Stimulated activated effector memory CD8-positive, alpha-beta T cell treated with anti-CD3 and anti-CD28 coated beads, Interleukin-12 subunit alpha, Interleukin-12 subunit beta, amount 100 ng/mL, for 72 hours (primary cell): ENCODE results near the gene FNIP2.
"Not testable (repeated sequence)": the region's sequence is repeated elsewhere in the genome, so short reads cannot be mapped to it uniquely, and the experiment has no call there.

ENCODE experiments used
- ATAC-seq: fragments of 150-1000 bp; cut with Tn5 transposase; 2 replicates; pipeline ENCODE4 v1.10.0; 2021
- DNase-seq, 2 donors: peaks; one replicate each; pipeline ENCODE4 v3.0.0; 2021 to 2022; ENCODE audit warnings: low spot score in 2 of 2
- H3K27ac Mint-ChIP-seq: one replicate; pipeline ENCODE4 v1.8.0; 2022; ENCODE audit warnings: mild to moderate bottlenecking, mixed read lengths
- H3K36me3 Mint-ChIP-seq: one replicate; pipeline ENCODE4 v1.8.0; 2022; ENCODE audit warnings: mild to moderate bottlenecking, mixed read lengths
- H3K4me1 Mint-ChIP-seq: one replicate; pipeline ENCODE4 v1.8.0; 2022; ENCODE audit warnings: mixed read lengths
- H3K4me3 Mint-ChIP-seq: one replicate; pipeline ENCODE4 v1.8.0; 2022; ENCODE audit warnings: mild to moderate bottlenecking, mixed read lengths
- H3K9me3 Mint-ChIP-seq: one replicate; pipeline ENCODE4 v1.8.0; 2022; ENCODE audit warnings: mixed read lengths

FNIP2 gene

GRCh38 chr4:158934996-158935669, 166.3 kb downstream of the FNIP2 start:
- peaks cover 6% of the 10 kb centered on the region for H3K4me1 Mint-ChIP-seq
- no peak overlapping the region for H3K27ac Mint-ChIP-seq
- H3K4me3 Mint-ChIP-seq, result no peak overlapping the region
- ATAC-seq, result no peak
- no peaks in the 10 kb centered on the region for H3K9me3 Mint-ChIP-seq
- no peaks in the 10 kb centered on the region for H3K36me3 Mint-ChIP-seq
- DNase-seq, result peak in 1 of 2 donors; percentile 13

- no peaks in the 10 kb centered on the region for H3K9me3 Mint-ChIP-seq
- no peak overlapping the region for H3K4me3 Mint-ChIP-seq
- no peak overlapping the region for H3K27ac Mint-ChIP-seq
- DNase-seq (no peak), ATAC-seq (no peak)
- no peaks in the 10 kb centered on the region for H3K4me1 Mint-ChIP-seq
- H3K36me3 Mint-ChIP-seq, result no peaks in the 10 kb centered on the region
Measured at GRCh38 chr4:158936238-158936637, 167.4 kb downstream of the FNIP2 start.

- Mint-ChIP-seq H3K36me3 (no peaks in the 10 kb centered on the region), H3K4me1 (no peaks in the 10 kb centered on the region), H3K4me3 (no peak overlapping the region), H3K27ac (no peak overlapping the region), H3K9me3 (no peaks in the 10 kb centered on the region)
- no peak for ATAC-seq
- DNase-seq, result no peak
Measured at GRCh38 chr4:158938220-158939044, 169.6 kb downstream of the FNIP2 start.

GRCh38 chr4:158940271-158940670, 171.4 kb downstream of the FNIP2 start:
- no peaks in the 10 kb centered on the region for H3K36me3 Mint-ChIP-seq
- no peak overlapping the region for H3K27ac Mint-ChIP-seq
- H3K9me3 Mint-ChIP-seq, result no peaks in the 10 kb centered on the region
- ATAC-seq, result no peak
- peaks cover 5% of the 10 kb centered on the region for H3K4me1 Mint-ChIP-seq
- no peak for DNase-seq
- H3K4me3 Mint-ChIP-seq, result no peak overlapping the region

GRCh38 chr4:158941321-158941720, 172.5 kb downstream of the FNIP2 start:
- no peak overlapping the region for H3K4me3 Mint-ChIP-seq
- no peak overlapping the region for H3K27ac Mint-ChIP-seq
- H3K36me3 Mint-ChIP-seq, result no peaks in the 10 kb centered on the region

GRCh38 chr4:158941895-158942294, 173.1 kb downstream of the FNIP2 start:
- Mint-ChIP-seq H3K27ac (no peak overlapping the region), H3K4me3 (no peak overlapping the region), H3K36me3 (no peaks in the 10 kb centered on the region), H3K4me1 (peaks cover 11% of the 10 kb centered on the region), H3K9me3 (no peaks in the 10 kb centered on the region)
- ATAC-seq (no peak), DNase-seq (no peak)

More at GRCh38 chr4:158941321-158941720, 172.5 kb downstream of the FNIP2 start:
- Mint-ChIP-seq H3K9me3 (no peaks in the 10 kb centered on the region), H3K4me1 (peaks cover 7% of the 10 kb centered on the region)
- ATAC-seq, result no peak
- DNase-seq, result no peak

- Mint-ChIP-seq H3K4me3 (no peak overlapping the region), H3K4me1 (peaks cover 22% of the 10 kb centered on the region), H3K9me3 (no peaks in the 10 kb centered on the region), H3K27ac (no peak overlapping the region), H3K36me3 (no peaks in the 10 kb centered on the region)
- no peak for DNase-seq
- ATAC-seq, result no peak
Measured at GRCh38 chr4:158945529-158946108, 176.8 kb downstream of the FNIP2 start.

- Mint-ChIP-seq H3K4me1 (peaks cover 22% of the 10 kb centered on the region), H3K36me3 (no peaks in the 10 kb centered on the region), H3K27ac (no peak overlapping the region), H3K4me3 (no peak overlapping the region), H3K9me3 (peaks cover 4% of the 10 kb centered on the region)
- DNase-seq, result no peak
- ATAC-seq, result no peak
Measured at GRCh38 chr4:158946825-158947224, 178.0 kb downstream of the FNIP2 start.

- no peak overlapping the region for H3K4me3 Mint-ChIP-seq
- H3K27ac Mint-ChIP-seq, result no peak overlapping the region
- ATAC-seq (no peak), DNase-seq (no peak)
- H3K9me3 Mint-ChIP-seq, result peaks cover 13% of the 10 kb centered on the region
- peaks cover 22% of the 10 kb centered on the region for H3K4me1 Mint-ChIP-seq
- H3K36me3 Mint-ChIP-seq, result no peaks in the 10 kb centered on the region
Measured at GRCh38 chr4:158948071-158948470, 179.2 kb downstream of the FNIP2 start.

GRCh38 chr4:158949099-158949498, 180.3 kb downstream of the FNIP2 start:
- no peak for ATAC-seq
- no peak for DNase-seq

GRCh38 chr4:158952221-158952774, 183.5 kb downstream of the FNIP2 start:
- DNase-seq, H3K4me3 Mint-ChIP-seq, H3K36me3 Mint-ChIP-seq, H3K27ac Mint-ChIP-seq, ATAC-seq: not testable (repeated sequence)
- H3K9me3 Mint-ChIP-seq, result peaks cover 13% of the 10 kb centered on the region
- peaks cover 10% of the 10 kb centered on the region for H3K4me1 Mint-ChIP-seq

More at GRCh38 chr4:158949099-158949498, 180.3 kb downstream of the FNIP2 start:
- Mint-ChIP-seq H3K4me1 (peaks cover 22% of the 10 kb centered on the region), H3K9me3 (peaks cover 13% of the 10 kb centered on the region), H3K27ac (no peak overlapping the region), H3K4me3 (no peak overlapping the region), H3K36me3 (no peaks in the 10 kb centered on the region)

- H3K27ac Mint-ChIP-seq, H3K4me1 Mint-ChIP-seq, DNase-seq, H3K4me3 Mint-ChIP-seq, ATAC-seq, H3K36me3 Mint-ChIP-seq: not testable (repeated sequence)
- peaks cover 11% of the 10 kb centered on the region for H3K9me3 Mint-ChIP-seq
Measured at GRCh38 chr4:158956345-158956744, 187.5 kb downstream of the FNIP2 start.

- H3K9me3 Mint-ChIP-seq, ATAC-seq, H3K27ac Mint-ChIP-seq, H3K4me3 Mint-ChIP-seq, DNase-seq, H3K36me3 Mint-ChIP-seq, H3K4me1 Mint-ChIP-seq: not testable (repeated sequence)
Measured at GRCh38 chr4:158956918-158957317, 188.1 kb downstream of the FNIP2 start.
